GM18858 (cell line): Measurements from ENCODE around the gene HTR4.
"Not testable (repeated sequence)": the region's sequence is repeated elsewhere in the genome, so short reads cannot be mapped to it uniquely, and the experiment has no call there.

Source experiments
- ATAC-seq: cut with Tn5 transposase; IDR thresholded peaks from one replicate; pipeline ENCODE4 v1.9.1; 2021; ENCODE audit not compliant: unreplicated experiment

Gene HTR4

GRCh38 chr5:148541054-148541835, 113.1 kb downstream of the HTR4 start:
- ATAC-seq, result no peak

GRCh38 chr5:148540647-148541046, 113.7 kb downstream of the HTR4 start:
- no peak for ATAC-seq

- ATAC-seq, result no peak
Measured at GRCh38 chr5:148539851-148540250, 114.5 kb downstream of the HTR4 start.

- no peak for ATAC-seq
Measured at GRCh38 chr5:148535190-148535589, 119.1 kb downstream of the HTR4 start.

GRCh38 chr5:148532969-148533670, 121.2 kb downstream of the HTR4 start:
- no peak for ATAC-seq

GRCh38 chr5:148529450-148529849, 124.9 kb downstream of the HTR4 start:
- ATAC-seq, result not testable (repeated sequence)

GRCh38 chr5:148524721-148525120, 129.6 kb downstream of the HTR4 start:
- ATAC-seq, result no peak

- no peak for ATAC-seq
Measured at GRCh38 chr5:148523139-148523538, 131.2 kb downstream of the HTR4 start.

- no peak for ATAC-seq
Measured at GRCh38 chr5:148515460-148515859, 138.9 kb downstream of the HTR4 start.

GRCh38 chr5:148514344-148514743, 140.0 kb downstream of the HTR4 start:
- no peak for ATAC-seq

GRCh38 chr5:148512498-148512897, 141.8 kb downstream of the HTR4 start:
- ATAC-seq, result no peak

- peak; percentile 91 for ATAC-seq
Measured at GRCh38 chr5:148511810-148512347, 142.4 kb downstream of the HTR4 start.

- no peak for ATAC-seq
Measured at GRCh38 chr5:148509893-148510292, 144.4 kb downstream of the HTR4 start.

GRCh38 chr5:148507648-148508047, 146.7 kb downstream of the HTR4 start:
- ATAC-seq, result no peak

GRCh38 chr5:148499452-148499851, 154.9 kb downstream of the HTR4 start:
- no peak for ATAC-seq

- no peak for ATAC-seq
Measured at GRCh38 chr5:148497757-148498156, 156.6 kb downstream of the HTR4 start.

GRCh38 chr5:148492351-148492750, 162.0 kb downstream of the HTR4 start:
- no peak for ATAC-seq

GRCh38 chr5:148491793-148492184, 162.5 kb downstream of the HTR4 start:
- no peak for ATAC-seq

- no peak for ATAC-seq
Measured at GRCh38 chr5:148491015-148491792, 163.1 kb downstream of the HTR4 start.

- ATAC-seq, result no peak
Measured at GRCh38 chr5:148488757-148489156, 165.6 kb downstream of the HTR4 start.

GRCh38 chr5:148486456-148486855, 167.9 kb downstream of the HTR4 start:
- ATAC-seq, result no peak
